ENCODE measurements around the gene MAG.

The MAG gene

DNA sequence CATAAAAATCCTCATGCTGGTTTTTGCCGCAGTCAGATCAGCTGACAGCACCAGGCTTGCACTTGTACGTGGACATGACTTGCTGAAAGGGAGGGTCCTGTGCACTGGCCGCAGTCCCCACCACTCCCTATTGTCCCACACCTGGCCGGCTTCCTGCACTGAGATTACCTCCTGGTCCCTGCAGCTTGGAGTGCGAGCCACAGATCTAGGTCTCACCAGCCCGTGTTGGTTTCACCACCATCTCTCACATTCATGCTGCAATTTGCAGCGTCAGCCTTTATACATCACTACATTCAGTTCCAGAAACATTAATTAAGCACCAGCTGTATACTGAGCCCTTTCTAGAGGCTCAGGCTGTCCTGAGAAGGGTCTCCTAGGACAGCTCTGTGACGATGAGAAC, 22.1 kb downstream of the MAG start:
- no peak overlapping the region for H2BK15ac ChIP-seq (ENCODE audit: low read depth, poor library complexity, severe bottlenecking)
- no peak overlapping the region for H2AFZ ChIP-seq (ENCODE audit: low read depth, low read length)
- no peak overlapping the region for H3K27ac ChIP-seq (ENCODE audit: low read length, poor library complexity, severe bottlenecking)
- H3K79me1 ChIP-seq (replicated peaks; ENCODE audit: low read length, poor library complexity, severe bottlenecking): no peaks in the 10 kb centered on the region
- H3K4me3 ChIP-seq (ENCODE audit: insufficient read depth in 1 of 2, low read depth in 1 of 2, low read length in 2 of 2): no peak overlapping the region
- no peak overlapping the region for H3K23ac ChIP-seq (ENCODE audit: low read length in 2 of 2)
- H3K4me2 ChIP-seq (ENCODE audit: low read length, poor library complexity, severe bottlenecking): no peak overlapping the region
- H3K14ac ChIP-seq (ENCODE audit: low read length in 2 of 2): no peak overlapping the region
- no peak overlapping the region for H4K91ac ChIP-seq (ENCODE audit: low read length)
- peaks cover 0 to 13% of the 10 kb centered on the region in 2 experiments for H3K27me3 ChIP-seq (ENCODE audit: control insufficient read depth in 1 of 2, insufficient read depth in 1 of 2, low read length in 2 of 2)
- H3K4ac ChIP-seq (ENCODE audit: low read depth in 1 of 2, low read length in 2 of 2): no peak overlapping the region
- H3K18ac ChIP-seq (ENCODE audit: low read depth in 1 of 2, low read length in 2 of 2): no peak overlapping the region
- no peak overlapping the region for H2BK120ac ChIP-seq (ENCODE audit: low read depth, low read length)
- H3K36me3 ChIP-seq (ENCODE audit: control insufficient read depth in 1 of 2, insufficient read depth in 2 of 2, low read depth in 1 of 2, low read length in 2 of 2): no peaks in the 10 kb centered on the region
- no peak overlapping the region for H2BK12ac ChIP-seq (ENCODE audit: low read length in 2 of 2)
- DNase-seq: no peak
- no peak overlapping the region for H2BK5ac ChIP-seq (ENCODE audit: low read depth, low read length, poor library complexity, severe bottlenecking)
- no peaks in the 10 kb centered on the region for H3K9me3 ChIP-seq (ENCODE audit: control insufficient read depth, low read length)
- peaks cover 5% of the 10 kb centered on the region for H3K4me1 ChIP-seq (ENCODE audit: control insufficient read depth, insufficient read depth, low read depth, low read length)
- no peak overlapping the region for H2AK5ac ChIP-seq (ENCODE audit: low read length, severe bottlenecking)
- no peak overlapping the region for H4K8ac ChIP-seq (ENCODE audit: low read length)
- no peak overlapping the region for H3K9ac ChIP-seq (ENCODE audit: low read length)
- WGBS: 84% methylated on average over 8 of the region's 8 CpGs

DNA sequence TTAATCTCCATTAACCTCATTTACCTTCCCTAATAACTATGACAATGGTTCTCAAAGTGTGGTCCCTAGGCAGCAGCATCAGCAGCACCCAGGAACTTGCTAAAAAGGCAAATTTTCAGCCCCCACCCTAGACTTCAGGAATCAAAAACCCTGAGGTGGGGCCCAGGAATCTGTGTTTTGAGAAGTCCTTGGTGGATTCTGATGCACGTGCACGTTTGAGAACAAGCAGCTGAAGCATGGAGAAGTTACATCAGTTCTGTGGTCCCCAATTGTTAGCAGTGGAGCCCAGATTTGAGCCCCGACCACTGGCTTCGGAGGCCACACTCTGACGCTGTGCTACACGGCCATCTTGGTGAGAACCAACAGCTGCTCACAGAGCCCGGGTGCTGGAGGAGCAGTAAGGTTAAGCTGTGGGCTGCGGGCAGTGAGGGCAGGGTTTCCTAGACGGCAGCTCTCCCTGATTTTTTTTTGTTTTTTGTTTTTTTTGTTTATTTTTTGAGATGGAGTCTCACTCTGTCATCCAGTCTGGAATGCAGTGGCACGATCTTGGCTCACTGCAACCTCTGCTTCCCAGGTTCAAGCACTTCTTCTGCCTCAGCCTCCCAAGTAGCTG, 23.0 kb downstream of the MAG start:
- H4K8ac ChIP-seq (ENCODE audit: low read length): no peak overlapping the region
- no peaks in the 10 kb centered on the region for H3K36me3 ChIP-seq (ENCODE audit: control insufficient read depth in 1 of 2, insufficient read depth in 2 of 2, low read depth in 1 of 2, low read length in 2 of 2)
- H3K27me3 ChIP-seq (ENCODE audit: control insufficient read depth in 1 of 2, insufficient read depth in 1 of 2, low read length in 2 of 2): peaks cover 0 to 10% of the 10 kb centered on the region in 2 experiments
- H2BK5ac ChIP-seq (ENCODE audit: low read depth, low read length, poor library complexity, severe bottlenecking): no peak overlapping the region
- H3K9ac ChIP-seq (ENCODE audit: low read length): no peak overlapping the region
- H3K9me3 ChIP-seq (ENCODE audit: control insufficient read depth, low read length): no peaks in the 10 kb centered on the region
- H2BK12ac ChIP-seq (ENCODE audit: low read length in 2 of 2): no peak overlapping the region
- DNase-seq: no peak
- no peak overlapping the region for H4K91ac ChIP-seq (ENCODE audit: low read length)
- no peak overlapping the region for H3K4ac ChIP-seq (ENCODE audit: low read depth in 1 of 2, low read length in 2 of 2)
- H3K23ac ChIP-seq (ENCODE audit: low read length in 2 of 2): no peak overlapping the region
- no peak overlapping the region for H3K4me2 ChIP-seq (ENCODE audit: low read length, poor library complexity, severe bottlenecking)
- H3K4me1 ChIP-seq (ENCODE audit: control insufficient read depth, insufficient read depth, low read depth, low read length): peaks cover 8% of the 10 kb centered on the region
- H2BK15ac ChIP-seq (ENCODE audit: low read depth, poor library complexity, severe bottlenecking): no peak overlapping the region
- H2AK5ac ChIP-seq (ENCODE audit: low read length, severe bottlenecking): no peak overlapping the region
- H2BK120ac ChIP-seq (ENCODE audit: low read depth, low read length): no peak overlapping the region
- 86% methylated on average over 10 of the region's 10 CpGs for WGBS
- H3K14ac ChIP-seq (ENCODE audit: low read length in 2 of 2): no peak overlapping the region
- H2AFZ ChIP-seq (ENCODE audit: low read depth, low read length): no peak overlapping the region
- no peak overlapping the region for H3K18ac ChIP-seq (ENCODE audit: low read depth in 1 of 2, low read length in 2 of 2)
- no peak overlapping the region for H3K27ac ChIP-seq (ENCODE audit: low read length, poor library complexity, severe bottlenecking)
- no peaks in the 10 kb centered on the region for H3K79me1 ChIP-seq (replicated peaks; ENCODE audit: low read length, poor library complexity, severe bottlenecking)
- H3K4me3 ChIP-seq (ENCODE audit: insufficient read depth in 1 of 2, low read depth in 1 of 2, low read length in 2 of 2): no peak overlapping the region

DNA sequence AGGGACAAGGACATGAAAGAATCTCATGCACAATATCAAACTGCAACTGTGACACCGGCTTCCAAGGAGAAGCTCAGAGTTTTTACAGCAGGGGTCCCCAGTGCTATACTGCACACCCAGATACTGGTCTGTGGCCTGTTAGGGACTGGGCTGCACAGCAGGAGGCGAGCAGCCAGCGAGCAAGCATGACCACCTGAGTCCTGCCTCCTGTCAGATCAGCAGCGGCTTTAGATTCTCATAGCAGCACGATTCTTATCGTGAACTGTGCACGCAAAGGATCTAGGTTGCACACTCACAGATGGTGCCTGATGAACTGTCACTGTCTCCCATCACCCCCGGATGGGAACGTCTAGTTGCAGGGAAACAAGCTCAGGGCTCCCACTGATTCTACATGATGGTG, 23.9 kb downstream of the MAG start:
- Histone ChIP-seq H2BK12ac (ENCODE audit: low read length in 2 of 2) (no peak overlapping the region), H3K36me3 (ENCODE audit: control insufficient read depth in 1 of 2, insufficient read depth in 2 of 2, low read depth in 1 of 2, low read length in 2 of 2) (no peaks in the 10 kb centered on the region), H3K4ac (ENCODE audit: low read depth in 1 of 2, low read length in 2 of 2) (no peak overlapping the region), H3K4me2 (ENCODE audit: low read length, poor library complexity, severe bottlenecking) (no peak overlapping the region), H2AFZ (ENCODE audit: low read depth, low read length) (no peak overlapping the region), H2AK5ac (ENCODE audit: low read length, severe bottlenecking) (no peak overlapping the region), H3K9me3 (ENCODE audit: control insufficient read depth, low read length) (no peaks in the 10 kb centered on the region), H3K27ac (ENCODE audit: low read length, poor library complexity, severe bottlenecking) (no peak overlapping the region), H3K14ac (ENCODE audit: low read length in 2 of 2) (no peak overlapping the region), H2BK15ac (ENCODE audit: low read depth, poor library complexity, severe bottlenecking) (no peak overlapping the region), H3K27me3 (ENCODE audit: control insufficient read depth in 1 of 2, insufficient read depth in 1 of 2, low read length in 2 of 2) (peaks cover 0 to 6% of the 10 kb centered on the region in 2 experiments), H3K4me3 (ENCODE audit: insufficient read depth in 1 of 2, low read depth in 1 of 2, low read length in 2 of 2) (no peak overlapping the region), H3K4me1 (ENCODE audit: control insufficient read depth, insufficient read depth, low read depth, low read length) (peaks cover 8% of the 10 kb centered on the region), H2BK5ac (ENCODE audit: low read depth, low read length, poor library complexity, severe bottlenecking) (no peak overlapping the region), H3K79me1 (replicated peaks; ENCODE audit: low read length, poor library complexity, severe bottlenecking) (no peaks in the 10 kb centered on the region), H2BK120ac (ENCODE audit: low read depth, low read length) (no peak overlapping the region), H3K18ac (ENCODE audit: low read depth in 1 of 2, low read length in 2 of 2) (no peak overlapping the region), H3K9ac (ENCODE audit: low read length) (no peak overlapping the region), H4K8ac (ENCODE audit: low read length) (no peak overlapping the region), H3K23ac (ENCODE audit: low read length in 2 of 2) (no peak overlapping the region), H4K91ac (ENCODE audit: low read length) (no peak overlapping the region)
- 87% methylated on average over 7 of the region's 9 CpGs for WGBS
- DNase-seq: no peak

DNA sequence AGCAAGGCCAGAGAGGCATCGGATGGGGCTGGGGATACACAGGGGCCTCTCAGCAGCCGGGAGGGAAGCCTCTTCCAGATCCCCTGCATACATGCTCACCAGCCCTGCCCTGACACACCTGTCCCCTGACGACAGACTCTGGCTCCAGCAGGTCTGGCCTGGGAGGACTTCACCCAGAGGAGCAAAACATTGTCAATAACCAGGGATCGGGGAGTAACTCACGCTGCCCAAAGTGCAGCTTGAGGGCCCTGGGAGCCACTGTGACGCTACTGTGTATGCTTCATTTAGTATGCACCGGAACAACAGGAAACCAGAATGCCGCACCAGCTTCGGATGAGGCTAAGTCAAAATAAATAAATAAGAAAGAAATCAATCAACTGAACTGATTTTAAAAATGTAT, 24.6 kb downstream of the MAG start:
- Histone ChIP-seq H2BK15ac (ENCODE audit: low read depth, poor library complexity, severe bottlenecking) (no peak overlapping the region), H3K4ac (ENCODE audit: low read depth in 1 of 2, low read length in 2 of 2) (no peak overlapping the region), H3K9me3 (ENCODE audit: control insufficient read depth, low read length) (no peaks in the 10 kb centered on the region), H3K4me1 (ENCODE audit: control insufficient read depth, insufficient read depth, low read depth, low read length) (peaks cover 8% of the 10 kb centered on the region), H3K18ac (ENCODE audit: low read depth in 1 of 2, low read length in 2 of 2) (no peak overlapping the region), H3K27ac (ENCODE audit: low read length, poor library complexity, severe bottlenecking) (no peak overlapping the region), H3K14ac (ENCODE audit: low read length in 2 of 2) (no peak overlapping the region), H3K4me2 (ENCODE audit: low read length, poor library complexity, severe bottlenecking) (no peak overlapping the region), H4K8ac (ENCODE audit: low read length) (no peak overlapping the region), H3K27me3 (ENCODE audit: control insufficient read depth in 1 of 2, insufficient read depth in 1 of 2, low read length in 2 of 2) (peaks cover 0 to 6% of the 10 kb centered on the region in 2 experiments), H3K9ac (ENCODE audit: low read length) (no peak overlapping the region), H2AK5ac (ENCODE audit: low read length, severe bottlenecking) (no peak overlapping the region), H2AFZ (ENCODE audit: low read depth, low read length) (no peak overlapping the region), H2BK12ac (ENCODE audit: low read length in 2 of 2) (no peak overlapping the region), H3K79me1 (replicated peaks; ENCODE audit: low read length, poor library complexity, severe bottlenecking) (no peaks in the 10 kb centered on the region), H2BK5ac (ENCODE audit: low read depth, low read length, poor library complexity, severe bottlenecking) (no peak overlapping the region), H3K23ac (ENCODE audit: low read length in 2 of 2) (no peak overlapping the region), H3K36me3 (ENCODE audit: control insufficient read depth in 1 of 2, insufficient read depth in 2 of 2, low read depth in 1 of 2, low read length in 2 of 2) (no peaks in the 10 kb centered on the region), H4K91ac (ENCODE audit: low read length) (no peak overlapping the region), H3K4me3 (ENCODE audit: insufficient read depth in 1 of 2, low read depth in 1 of 2, low read length in 2 of 2) (no peak overlapping the region), H2BK120ac (ENCODE audit: low read depth, low read length) (no peak overlapping the region)
- WGBS: 76% methylated on average over 7 of the region's 9 CpGs
- no peak for DNase-seq

All from mesenchymal stem cell (in vitro differentiated cells and primary cell).